Right atrium auricular region (tissue), 2 donors: ENCODE measurements around the gene APOA4. TPM values are rescaled to one million over a fixed set of nuclear protein-coding genes. Genes with fewer than 3 reads are reported as not detected.

ENCODE experiments used
- DNase-seq: peaks from one replicate; pipeline ENCODE4 v3.0.0-alpha.2; 2019; ENCODE audit warnings: low spot score
- H3K27ac ChIP-seq, 2 donors: fragments of 200-600 bp; sonication (generic); 1 replicate in 1 of 2; 2 replicates in 1 of 2; pipeline ENCODE4 v1.5.1; 2016 to 2019
- H3K27me3 ChIP-seq, 2 donors: fragments of 200-600 bp; sonication (generic); one replicate each; pipeline versions ENCODE4 v1.5.1 to v1.6.0; 2017 to 2019
- H3K36me3 ChIP-seq: fragments of 200-600 bp; sonication (generic); one replicate; pipeline ENCODE4 v1.5.1; 2016
- H3K4me1 ChIP-seq, 2 donors: fragments of 200-600 bp; sonication (generic); one replicate each; pipeline versions ENCODE4 v1.5.1 to v1.6.0; 2017 to 2019
- H3K4me3 ChIP-seq, 2 donors: fragments of 200-600 bp; sonication (generic); 1 replicate in 1 of 2; 2 replicates in 1 of 2; pipeline ENCODE4 v1.5.1; 2017 to 2019; ENCODE audit warnings: mild to moderate bottlenecking in 1 of 2, moderate library complexity in 1 of 2
- H3K9me3 ChIP-seq, 2 donors: fragments of 200-600 bp; sonication (generic); one replicate each; pipeline ENCODE4 v1.5.1; 2019
- total RNA-seq, 2 donors: library from RNA; depleted of rRNA; stranded (reverse); fragments of >200 nt; gene quantifications; one replicate each; pipeline ENCODE4 v1.1.0, GENCODE V29; 2016
- TF ChIP-seq, protein P1 (sequence below), 2 donors: fragments of 200-600 bp; sonication (generic); IDR thresholded peaks; one replicate each; pipeline ENCODE4 v1.5.1; 2019; ENCODE audit warnings: antibody characterized with exemption in 2 of 2

Gene APOA4
- total RNA-seq, 2 donors from 2014 or later = not detected

GRCh38 chr11:116787436-116787785 lies 35.7 kb downstream of the APOA4 start:
- peaks cover 36% of the 10 kb centered on the region for H3K36me3 ChIP-seq
- no peaks in the 10 kb centered on the region for H3K27me3 ChIP-seq
- DNase-seq = no peak
- peaks cover 0 to 29% of the 10 kb centered on the region in 2 donors for H3K4me1 ChIP-seq
- TF ChIP-seq, protein P1, sequence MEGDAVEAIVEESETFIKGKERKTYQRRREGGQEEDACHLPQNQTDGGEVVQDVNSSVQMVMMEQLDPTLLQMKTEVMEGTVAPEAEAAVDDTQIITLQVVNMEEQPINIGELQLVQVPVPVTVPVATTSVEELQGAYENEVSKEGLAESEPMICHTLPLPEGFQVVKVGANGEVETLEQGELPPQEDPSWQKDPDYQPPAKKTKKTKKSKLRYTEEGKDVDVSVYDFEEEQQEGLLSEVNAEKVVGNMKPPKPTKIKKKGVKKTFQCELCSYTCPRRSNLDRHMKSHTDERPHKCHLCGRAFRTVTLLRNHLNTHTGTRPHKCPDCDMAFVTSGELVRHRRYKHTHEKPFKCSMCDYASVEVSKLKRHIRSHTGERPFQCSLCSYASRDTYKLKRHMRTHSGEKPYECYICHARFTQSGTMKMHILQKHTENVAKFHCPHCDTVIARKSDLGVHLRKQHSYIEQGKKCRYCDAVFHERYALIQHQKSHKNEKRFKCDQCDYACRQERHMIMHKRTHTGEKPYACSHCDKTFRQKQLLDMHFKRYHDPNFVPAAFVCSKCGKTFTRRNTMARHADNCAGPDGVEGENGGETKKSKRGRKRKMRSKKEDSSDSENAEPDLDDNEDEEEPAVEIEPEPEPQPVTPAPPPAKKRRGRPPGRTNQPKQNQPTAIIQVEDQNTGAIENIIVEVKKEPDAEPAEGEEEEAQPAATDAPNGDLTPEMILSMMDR (IDR thresholded peaks at IDR 0.05) = no peak
- H3K27ac ChIP-seq = peak overlapping the region; percentile 82 to 89
- H3K9me3 ChIP-seq = no peaks in the 10 kb centered on the region
- H3K4me3 ChIP-seq = peak overlapping the region; percentile 96 to 97

DNA sequence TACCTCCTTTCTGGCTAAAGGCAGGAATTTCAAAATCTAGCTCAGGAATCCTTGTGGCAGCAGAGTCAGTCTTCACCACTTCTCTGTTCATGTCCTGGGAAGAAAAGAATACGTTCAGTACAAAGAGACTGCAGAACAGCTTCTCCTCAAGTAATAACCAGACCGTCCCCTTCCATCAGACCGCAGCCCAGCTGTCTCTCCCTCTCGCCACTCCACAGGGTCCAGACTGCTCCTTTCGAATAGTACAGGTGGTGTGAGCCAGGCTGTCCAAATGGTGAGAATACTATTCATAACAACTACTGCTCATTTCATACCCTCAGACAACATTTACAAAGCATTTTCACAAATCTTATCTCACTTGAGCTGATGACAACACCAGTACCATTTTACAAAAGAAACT lies 36.1 kb downstream of the APOA4 start:
- Histone ChIP-seq H3K9me3 (no peaks in the 10 kb centered on the region), H3K27ac (peak overlapping the region in 1 of 2 donors; percentile 89), H3K27me3 (no peaks in the 10 kb centered on the region), H3K36me3 (peaks cover 40% of the 10 kb centered on the region), H3K4me3 (peak overlapping the region; percentile 96 to 97), H3K4me1 (peaks cover 0 to 29% of the 10 kb centered on the region in 2 donors)
- TF ChIP-seq, protein P1 (IDR thresholded peaks at IDR 0.05) = no peak
- no peak for DNase-seq

DNA sequence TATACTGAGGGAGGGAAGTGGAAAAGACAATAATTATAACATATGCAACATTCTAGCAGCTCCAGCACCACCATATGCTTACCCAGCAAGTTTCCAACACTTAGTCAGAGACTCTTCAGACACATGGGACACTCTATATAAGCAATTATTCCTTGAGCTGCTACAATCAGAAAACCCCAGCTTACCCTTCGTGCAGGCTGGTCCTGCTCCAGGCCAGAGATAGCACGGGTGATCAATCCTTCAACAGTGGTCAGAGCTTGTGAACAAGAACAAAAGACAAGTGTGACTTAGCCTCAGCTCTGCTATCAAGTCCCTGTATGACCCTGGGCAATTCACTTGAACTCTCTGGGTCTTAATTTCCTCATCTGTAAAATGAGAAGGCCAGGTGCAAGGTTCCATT lies 36.8 kb downstream of the APOA4 start:
- Histone ChIP-seq H3K9me3 (no peaks in the 10 kb centered on the region), H3K4me3 (no peak overlapping the region), H3K4me1 (peaks cover 0 to 24% of the 10 kb centered on the region in 2 donors), H3K36me3 (peaks cover 46% of the 10 kb centered on the region), H3K27ac (no peak overlapping the region), H3K27me3 (no peaks in the 10 kb centered on the region)
- DNase-seq = no peak
- TF ChIP-seq, protein P1 (IDR thresholded peaks at IDR 0.05) = no peak

DNA sequence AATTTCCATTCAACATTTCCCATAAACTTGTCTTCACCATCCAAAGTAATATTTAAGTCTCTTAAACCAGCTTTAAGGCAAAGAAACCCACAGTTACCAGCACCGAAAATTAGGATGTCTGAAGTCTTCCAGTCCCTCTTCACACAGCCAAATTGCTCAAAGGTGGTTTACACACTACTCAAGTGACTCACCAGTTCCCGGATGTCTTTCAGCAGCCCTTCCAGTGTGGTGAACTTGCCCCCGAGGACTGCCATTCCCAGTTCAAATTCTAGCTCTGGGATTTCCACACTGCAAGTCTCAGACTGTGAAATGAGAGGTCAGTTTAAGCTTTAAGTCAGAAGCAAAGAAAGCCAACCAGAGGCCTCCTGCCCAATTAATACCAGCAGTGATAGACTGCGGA lies 40.4 kb downstream of the APOA4 start:
- no peaks in the 10 kb centered on the region for H3K9me3 ChIP-seq
- H3K27me3 ChIP-seq = no peaks in the 10 kb centered on the region
- H3K4me1 ChIP-seq = peaks cover 0 to 14% of the 10 kb centered on the region in 2 donors
- H3K4me3 ChIP-seq = no peak overlapping the region
- H3K27ac ChIP-seq = no peak overlapping the region
- H3K36me3 ChIP-seq = peaks cover 63% of the 10 kb centered on the region
- TF ChIP-seq, protein P1 (IDR thresholded peaks at IDR 0.05) = no peak
- DNase-seq = no peak

- no peak for DNase-seq
- Histone ChIP-seq H3K9me3 (no peaks in the 10 kb centered on the region), H3K4me1 (peaks cover 0 to 4% of the 10 kb centered on the region in 2 donors), H3K27me3 (no peaks in the 10 kb centered on the region), H3K36me3 (peaks cover 39% of the 10 kb centered on the region), H3K27ac (no peak overlapping the region), H3K4me3 (no peak overlapping the region)
- TF ChIP-seq, protein P1 (IDR thresholded peaks at IDR 0.05) = no peak
Measured at GRCh38 chr11:116778556-116778955, 44.5 kb downstream of the APOA4 start.

DNA sequence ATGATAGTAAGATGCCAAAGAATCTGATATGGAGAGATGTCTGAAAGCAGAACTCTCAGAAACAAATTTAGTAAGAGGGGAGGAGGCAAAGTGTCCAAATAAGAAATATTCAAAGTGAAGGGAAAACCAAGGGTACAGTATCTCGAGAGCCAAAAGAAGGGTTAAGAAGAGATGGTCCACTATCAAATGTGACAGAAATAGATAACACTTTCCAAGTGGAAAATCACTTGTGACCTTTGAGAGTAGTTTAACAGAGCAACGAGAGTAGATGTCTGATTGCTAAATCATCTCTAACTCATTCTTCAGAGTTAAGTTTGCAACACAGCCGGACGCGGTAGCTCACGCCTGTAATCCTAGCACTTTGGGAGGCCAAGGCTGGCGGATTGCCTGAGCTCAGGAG lies 46.0 kb downstream of the APOA4 start:
- TF ChIP-seq, protein P1 (IDR thresholded peaks at IDR 0.05) = no peak
- Histone ChIP-seq H3K4me3 (no peak overlapping the region), H3K9me3 (no peaks in the 10 kb centered on the region), H3K36me3 (peaks cover 24% of the 10 kb centered on the region), H3K4me1 (peaks cover 0 to 12% of the 10 kb centered on the region in 2 donors), H3K27me3 (no peaks in the 10 kb centered on the region), H3K27ac (no peak overlapping the region)
- no peak for DNase-seq
